Measurements from ENCODE around the gene FAM47B.

FAM47B gene

GRCh38 chrX:34942496-34942895, at the start of gene FAM47B:
FAM47B (plus strand) TSS chrX:34942796; CDS start chrX:34942832, 36 bp downstream.
- no peak for DNase-seq

GRCh38 chrX:34893741-34894140, 48.9 kb upstream of the FAM47B start:
- DNase-seq = no peak

GRCh38 chrX:34900691-34901090, 41.9 kb upstream of the FAM47B start:
- DNase-seq = no peak

GRCh38 chrX:34901761-34902160, 40.8 kb upstream of the FAM47B start:
- no peak for DNase-seq

- no peak for DNase-seq
These were observed 39.3 kb upstream of the FAM47B start for GRCh38 chrX:34903316-34903715.

GRCh38 chrX:34909151-34909550, 33.4 kb upstream of the FAM47B start:
- DNase-seq = no peak

GRCh38 chrX:34915463-34916225, 27.0 kb upstream of the FAM47B start:
- no peak for DNase-seq

GRCh38 chrX:34917146-34917545, 25.4 kb upstream of the FAM47B start:
- DNase-seq = no peak

GRCh38 chrX:34918091-34918736, 24.4 kb upstream of the FAM47B start:
- no peak for DNase-seq

GRCh38 chrX:34918856-34919255, 23.7 kb upstream of the FAM47B start:
- DNase-seq = no peak

- no peak for DNase-seq
These were observed 14.7 kb upstream of the FAM47B start for GRCh38 chrX:34927866-34928265.

- DNase-seq = no peak
These were observed 639 bp downstream of the FAM47B start for GRCh38 chrX:34943235-34943634.

GRCh38 chrX:34956916-34957315, 14.3 kb downstream of the FAM47B start:
- no peak for DNase-seq

GRCh38 chrX:34961662-34962061, 19.1 kb downstream of the FAM47B start:
- no peak for DNase-seq

GRCh38 chrX:34972206-34972605, 29.6 kb downstream of the FAM47B start:
- no peak for DNase-seq

- no peak for DNase-seq
These were observed 35.6 kb downstream of the FAM47B start for GRCh38 chrX:34978171-34978570.

- DNase-seq = no peak
These were observed 45.0 kb downstream of the FAM47B start for GRCh38 chrX:34987646-34988045.
